GM06990 (cell line): ENCODE results near the gene CDH4.

Source experiments
- DNase-seq: peaks from one replicate; pipeline ENCODE4 v3.0.0-alpha.2; 2011; ENCODE audit not compliant: insufficient read length; ENCODE audit errors: extremely low read depth
- H3K27me3 ChIP-seq: replicated peaks from 2 replicates; pipeline ENCODE4 v1.6.0; 2011; ENCODE audit warnings: low read length; ENCODE audit not compliant: control insufficient read depth, insufficient read depth
- H3K36me3 ChIP-seq: 2 replicates; pipeline ENCODE4 v1.5.1; 2011; ENCODE audit warnings: low read length; ENCODE audit not compliant: control insufficient read depth, insufficient read depth
- H3K4me3 ChIP-seq: replicated peaks from 2 replicates; pipeline ENCODE4 v1.5.1; 2011; ENCODE audit warnings: low read depth, mild to moderate bottlenecking, control low read depth, low read length
- CTCF ChIP-seq: IDR thresholded peaks from 2 replicates; pipeline ENCODE4 v1.5.1; 2011; ENCODE audit warnings: low read length, control low read depth, mild to moderate bottlenecking, inconsistent platforms; ENCODE audit not compliant: insufficient read depth, poor library complexity, severe bottlenecking

CDH4 gene

GRCh38 chr20:61822396-61822795 is 570.3 kb downstream of the CDH4 start:
- Histone ChIP-seq H3K27me3 (no peaks in the 10 kb centered on the region), H3K36me3 (no peaks in the 10 kb centered on the region), H3K4me3 (no peak overlapping the region)
- DNase-seq, result no peak
- no peak for TF ChIP-seq CTCF

- DNase-seq, result no peak
- no peaks in the 10 kb centered on the region for H3K36me3 ChIP-seq
- H3K27me3 ChIP-seq, result no peaks in the 10 kb centered on the region
- no peak for TF ChIP-seq CTCF
- H3K4me3 ChIP-seq, result no peak overlapping the region
Measured at GRCh38 chr20:61823242-61823641, 571.2 kb downstream of the CDH4 start.

GRCh38 chr20:61828891-61829290 is 576.8 kb downstream of the CDH4 start:
- no peak overlapping the region for H3K4me3 ChIP-seq
- no peaks in the 10 kb centered on the region for H3K36me3 ChIP-seq
- H3K27me3 ChIP-seq, result no peaks in the 10 kb centered on the region
- DNase-seq, result no peak
- no peak for TF ChIP-seq CTCF

GRCh38 chr20:61829526-61829925 is 577.5 kb downstream of the CDH4 start:
- TF ChIP-seq CTCF, result no peak
- no peaks in the 10 kb centered on the region for H3K27me3 ChIP-seq
- DNase-seq, result no peak
- H3K36me3 ChIP-seq, result no peaks in the 10 kb centered on the region
- H3K4me3 ChIP-seq, result no peak overlapping the region

GRCh38 chr20:61830241-61830930 is 578.3 kb downstream of the CDH4 start:
- no peak for TF ChIP-seq CTCF
- no peaks in the 10 kb centered on the region for H3K27me3 ChIP-seq
- no peak overlapping the region for H3K4me3 ChIP-seq
- H3K36me3 ChIP-seq, result no peaks in the 10 kb centered on the region
- DNase-seq, result no peak

- no peak for DNase-seq
- Histone ChIP-seq H3K36me3 (no peaks in the 10 kb centered on the region), H3K27me3 (no peaks in the 10 kb centered on the region), H3K4me3 (no peak overlapping the region)
- no peak for TF ChIP-seq CTCF
Measured at GRCh38 chr20:61830991-61831390, 578.9 kb downstream of the CDH4 start.
